Measurements from ENCODE around the gene BCL10. TPM values are rescaled to one million over a fixed set of nuclear protein-coding genes. Genes with fewer than 3 reads are reported as not detected.

Gene BCL10
- total RNA-seq, 1 experiment from 2014 or later, result 24.2 TPM

- Mint-ChIP-seq H3K4me1 (peaks cover 29% of the 10 kb centered on the region), H3K27me3 (ENCODE audit: low read depth) (no peaks in the 10 kb centered on the region), H3K36me3 (peaks cover 13% of the 10 kb centered on the region), H3K4me3 (peak overlapping the region; percentile 82), H3K9me3 (no peaks in the 10 kb centered on the region), H3K27ac (peak overlapping the region; percentile 83)
- TF ChIP-seq E2F1 (CRISPR knock-in tag; IDR thresholded peaks at IDR 0.05) (no peak), RELA (CRISPR knock-in tag; IDR thresholded peaks at IDR 0.05; ENCODE audit: borderline replicate concordance) (no peak), TCF7 (CRISPR knock-in tag; IDR thresholded peaks at IDR 0.05; ENCODE audit: low read depth) (no peak), NR2C2 (CRISPR knock-in tag; IDR thresholded peaks at IDR 0.05) (no peak), ERG (CRISPR knock-in tag; IDR thresholded peaks at IDR 0.05) (no peak), ATF2 (CRISPR knock-in tag; IDR thresholded peaks at IDR 0.05; ENCODE audit: borderline replicate concordance, low read depth) (no peak), ZNF423 (CRISPR knock-in tag; IDR thresholded peaks at IDR 0.05) (no peak), ATF1 (CRISPR knock-in tag; IDR thresholded peaks at IDR 0.05) (no peak), NFYB (CRISPR knock-in tag; conservative IDR thresholded peaks at IDR 0.05; ENCODE audit: low read depth) (no peak), TP53 (CRISPR knock-in tag; IDR thresholded peaks at IDR 0.05) (no peak), AFF4 (CRISPR knock-in tag; IDR thresholded peaks at IDR 0.05; ENCODE audit: borderline replicate concordance) (no peak), KAT7 (CRISPR knock-in tag; IDR thresholded peaks at IDR 0.05; ENCODE audit: borderline replicate concordance) (no peak)
- CTCF ChIA-PET, result interaction anchor here (2.3 to 4.5 kb wide), 3 partner anchors 16 to 330 kb away, joined by 8 to 83 read pairs (median 22); partner anchors contain the start of genes C1orf52 and CCN1
- POLR2A ChIA-PET, result interaction anchor here (2.1 kb wide), 1 partner anchor 15 kb away, joined by 15 read pairs; the partner anchor contains the start of gene C1orf52
- ATAC-seq (no peak), DNase-seq (ENCODE audit: low spot score) (no peak)
Observed at GRCh38 chr1:85274969-85275453, 1.4 kb downstream of the BCL10 start.

GRCh38 chr1:85273397-85273796 is 3.0 kb downstream of the BCL10 start:
- Mint-ChIP-seq H3K27me3 (ENCODE audit: low read depth) (no peaks in the 10 kb centered on the region), H3K4me1 (peaks cover 19% of the 10 kb centered on the region), H3K4me3 (no peak overlapping the region), H3K27ac (no peak overlapping the region), H3K9me3 (no peaks in the 10 kb centered on the region), H3K36me3 (peaks cover 26% of the 10 kb centered on the region)
- DNase-seq (ENCODE audit: low spot score) (no peak), ATAC-seq (no peak)
- CTCF ChIA-PET, result interaction anchor here (3.9 to 4.5 kb wide), 2 partner anchors 14 kb away, joined by 26 to 83 read pairs; partner anchors contain the start of gene C1orf52
- POLR2A ChIA-PET, result no interaction called here
- TF ChIP-seq CREM (CRISPR knock-in tag; IDR thresholded peaks at IDR 0.05) (no peak), AFF4 (CRISPR knock-in tag; IDR thresholded peaks at IDR 0.05; ENCODE audit: borderline replicate concordance) (no peak), ESRRA (CRISPR knock-in tag; IDR thresholded peaks at IDR 0.05; ENCODE audit: borderline replicate concordance) (no peak), SMAD3 (CRISPR knock-in tag; IDR thresholded peaks at IDR 0.05; ENCODE audit: borderline replicate concordance) (no peak), ZNF281 (CRISPR knock-in tag; IDR thresholded peaks at IDR 0.05) (no peak), ETV6 (CRISPR knock-in tag; IDR thresholded peaks at IDR 0.05) (no peak), CDX4 (CRISPR knock-in tag; IDR thresholded peaks at IDR 0.05; ENCODE audit: borderline replicate concordance) (no peak), ZNF396 (CRISPR knock-in tag; IDR thresholded peaks at IDR 0.05; ENCODE audit: borderline replicate concordance) (no peak)

All from WTC11 (cell line).